ENCODE results near the gene YIPF5.

DNA sequence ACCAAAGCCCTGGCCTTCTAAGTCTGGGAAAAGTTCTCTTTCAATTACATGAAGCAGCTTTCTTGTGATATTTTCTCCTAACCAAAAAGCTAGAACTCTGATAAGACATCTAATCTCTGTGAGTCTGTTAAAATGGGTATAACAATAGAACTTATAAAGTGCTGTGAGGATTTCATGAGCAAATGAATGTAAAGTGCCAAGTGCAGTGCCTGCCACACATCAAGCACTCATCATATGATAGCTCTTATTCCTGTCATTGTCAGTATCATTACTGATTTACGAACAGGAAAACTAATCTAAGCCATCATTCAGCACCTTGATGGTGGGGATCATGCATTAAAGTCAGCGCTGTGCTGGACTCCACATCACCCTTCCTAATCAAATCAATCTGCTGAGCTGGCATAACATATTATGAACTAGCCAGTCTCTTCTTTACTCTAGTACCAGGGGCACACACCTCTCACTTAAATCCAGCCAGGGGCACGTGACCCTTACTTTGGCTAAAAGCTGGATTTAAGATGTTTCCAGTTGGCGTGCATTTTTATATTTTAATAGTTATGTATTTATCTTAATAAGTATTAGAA, 37.3 kb downstream of the YIPF5 start:
- TF ChIP-seq, protein P1, sequence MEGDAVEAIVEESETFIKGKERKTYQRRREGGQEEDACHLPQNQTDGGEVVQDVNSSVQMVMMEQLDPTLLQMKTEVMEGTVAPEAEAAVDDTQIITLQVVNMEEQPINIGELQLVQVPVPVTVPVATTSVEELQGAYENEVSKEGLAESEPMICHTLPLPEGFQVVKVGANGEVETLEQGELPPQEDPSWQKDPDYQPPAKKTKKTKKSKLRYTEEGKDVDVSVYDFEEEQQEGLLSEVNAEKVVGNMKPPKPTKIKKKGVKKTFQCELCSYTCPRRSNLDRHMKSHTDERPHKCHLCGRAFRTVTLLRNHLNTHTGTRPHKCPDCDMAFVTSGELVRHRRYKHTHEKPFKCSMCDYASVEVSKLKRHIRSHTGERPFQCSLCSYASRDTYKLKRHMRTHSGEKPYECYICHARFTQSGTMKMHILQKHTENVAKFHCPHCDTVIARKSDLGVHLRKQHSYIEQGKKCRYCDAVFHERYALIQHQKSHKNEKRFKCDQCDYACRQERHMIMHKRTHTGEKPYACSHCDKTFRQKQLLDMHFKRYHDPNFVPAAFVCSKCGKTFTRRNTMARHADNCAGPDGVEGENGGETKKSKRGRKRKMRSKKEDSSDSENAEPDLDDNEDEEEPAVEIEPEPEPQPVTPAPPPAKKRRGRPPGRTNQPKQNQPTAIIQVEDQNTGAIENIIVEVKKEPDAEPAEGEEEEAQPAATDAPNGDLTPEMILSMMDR (IDR thresholded peaks at IDR 0.05 in 4 of 5, conservative IDR thresholded peaks at IDR 0.05 in 1 of 5), result no peak
- no peak for TF ChIP-seq POLR2A (IDR thresholded peaks at IDR 0.05)
